Osteocyte (in vitro differentiated cells): ENCODE results near the gene CFAP73. TPM values are rescaled to one million over a fixed set of nuclear protein-coding genes. Genes with fewer than 3 reads are reported as not detected.

Source experiments
- DNase-seq: peaks from one replicate; pipeline ENCODE4 v3.0.0; 2021; ENCODE audit warnings: mixed read lengths; ENCODE audit not compliant: unreplicated experiment; ENCODE audit errors: extremely low spot score
- H3K27ac Mint-ChIP-seq: one replicate; pipeline ENCODE4 v1.8.0; 2021; ENCODE audit warnings: mild to moderate bottlenecking, mixed read lengths; ENCODE audit not compliant: unreplicated experiment
- H3K27me3 Mint-ChIP-seq: one replicate; pipeline ENCODE4 v1.8.0; 2021; ENCODE audit warnings: mixed read lengths; ENCODE audit not compliant: unreplicated experiment
- H3K36me3 Mint-ChIP-seq: one replicate; pipeline ENCODE4 v1.8.0; 2021; ENCODE audit warnings: mixed read lengths; ENCODE audit not compliant: unreplicated experiment
- H3K4me1 Mint-ChIP-seq: one replicate; pipeline ENCODE4 v1.8.0; 2021; ENCODE audit warnings: mixed read lengths; ENCODE audit not compliant: unreplicated experiment
- H3K4me3 Mint-ChIP-seq: one replicate; pipeline ENCODE4 v1.8.0; 2021; ENCODE audit warnings: mild to moderate bottlenecking, moderate library complexity, mixed read lengths; ENCODE audit not compliant: unreplicated experiment
- H3K9me3 Mint-ChIP-seq: one replicate; pipeline ENCODE4 v1.8.0; 2021; ENCODE audit warnings: mixed read lengths; ENCODE audit not compliant: unreplicated experiment
- CTCF ChIP-seq: fragments of 200-600 bp; sonication (generic); IDR thresholded peaks from 2 replicates; pipeline ENCODE4 v1.5.0; 2021; ENCODE audit warnings: antibody characterized with exemption, mild to moderate bottlenecking, moderate library complexity
- total RNA-seq: library from RNA; stranded (reverse); gene quantifications from 2 replicates; pipeline ENCODE4 v1.2.1, GENCODE V29; 2021

Gene CFAP73
- total RNA-seq, 1 donor from 2014 or later, result not detected

GRCh38 chr12:113119980-113120669 lies 29.4 kb upstream of the CFAP73 start:
- H3K36me3 Mint-ChIP-seq, result no peaks in the 10 kb centered on the region
- H3K27ac Mint-ChIP-seq, result no peak overlapping the region
- H3K27me3 Mint-ChIP-seq, result peaks cover 28% of the 10 kb centered on the region
- no peaks in the 10 kb centered on the region for H3K4me1 Mint-ChIP-seq
- no peak for DNase-seq
- peaks cover 10% of the 10 kb centered on the region for H3K9me3 Mint-ChIP-seq
- TF ChIP-seq CTCF, result no peak
- H3K4me3 Mint-ChIP-seq, result no peak overlapping the region

- peaks cover 10% of the 10 kb centered on the region for H3K9me3 Mint-ChIP-seq
- no peak for TF ChIP-seq CTCF
Observed at GRCh38 chr12:113120670-113121370, 28.7 kb upstream of the CFAP73 start.

GRCh38 chr12:113127791-113128199 lies 21.7 kb upstream of the CFAP73 start:
- TF ChIP-seq CTCF, result no peak
- peaks cover 29% of the 10 kb centered on the region for H3K27me3 Mint-ChIP-seq
- no peak for DNase-seq
- no peaks in the 10 kb centered on the region for H3K36me3 Mint-ChIP-seq
- H3K9me3 Mint-ChIP-seq, result peaks cover 7% of the 10 kb centered on the region
- no peaks in the 10 kb centered on the region for H3K4me1 Mint-ChIP-seq
- no peak overlapping the region for H3K27ac Mint-ChIP-seq
- no peak overlapping the region for H3K4me3 Mint-ChIP-seq

More at GRCh38 chr12:113120670-113121370, 28.7 kb upstream of the CFAP73 start:
- peaks cover 32% of the 10 kb centered on the region for H3K27me3 Mint-ChIP-seq
- H3K4me3 Mint-ChIP-seq, result no peak overlapping the region
- no peaks in the 10 kb centered on the region for H3K4me1 Mint-ChIP-seq
- H3K36me3 Mint-ChIP-seq, result no peaks in the 10 kb centered on the region
- no peak overlapping the region for H3K27ac Mint-ChIP-seq
- no peak for DNase-seq

GRCh38 chr12:113128802-113129663 lies 20.5 kb upstream of the CFAP73 start:
- no peak for TF ChIP-seq CTCF
- Mint-ChIP-seq H3K4me3 (no peak overlapping the region), H3K27me3 (peaks cover 21% of the 10 kb centered on the region), H3K27ac (no peak overlapping the region), H3K9me3 (no peaks in the 10 kb centered on the region), H3K36me3 (no peaks in the 10 kb centered on the region), H3K4me1 (no peaks in the 10 kb centered on the region)
- DNase-seq, result no peak
